Transverse colon (tissue), 4 donors: ENCODE data around the gene MBNL2. TPM values are rescaled to one million over a fixed set of nuclear protein-coding genes. Genes with fewer than 3 reads are reported as not detected.
A peak's percentile ranks its signal among the peaks of the same experiment; 100 is the strongest.

ENCODE experiments used
- DNase-seq: peaks from one replicate; pipeline ENCODE4 v3.0.0-alpha.2; 2019
- H3K27ac ChIP-seq, 4 donors: fragments of 200-600 bp; sonication (generic); 2 replicates each; pipeline ENCODE4 v1.5.1; 2016 to 2018; ENCODE audit warnings: inconsistent platforms in 4 of 4
- H3K27me3 ChIP-seq: fragments of 200-600 bp; sonication (generic); 2 replicates; pipeline ENCODE4 v1.5.1; 2017; ENCODE audit warnings: inconsistent platforms
- H3K36me3 ChIP-seq, 4 donors: fragments of 200-600 bp; sonication (generic); 2 replicates each; pipeline ENCODE4 v1.5.1; 2017 to 2019; ENCODE audit warnings: inconsistent platforms in 4 of 4
- H3K4me1 ChIP-seq, 4 donors: fragments of 200-600 bp; sonication (generic); 2 replicates each; pipeline ENCODE4 v1.5.1; 2017 to 2020; ENCODE audit warnings: inconsistent platforms in 4 of 4
- H3K4me3 ChIP-seq, 4 donors: fragments of 200-600 bp; sonication (generic); 1 replicate in 1 of 4; 2 replicates in 3 of 4; pipeline versions ENCODE4 v1.5.1 to v1.6.1; 2017 to 2019; ENCODE audit warnings: inconsistent platforms in 4 of 4
- H3K9me3 ChIP-seq, 2 donors: fragments of 200-600 bp; sonication (generic); 2 replicates each; pipeline ENCODE4 v1.5.1; 2017 to 2019; ENCODE audit warnings: inconsistent platforms in 2 of 2
- CTCF ChIP-seq, 5 experiments: fragments of 200-600 bp in 3 of 5; fragments of 450-650 bp in 2 of 5; sonication (generic) in 3 of 5; IDR thresholded peaks; 1 replicate in 2 of 5; 2 replicates in 3 of 5; pipeline ENCODE4 v1.5.1; 2016 to 2017; ENCODE audit warnings: antibody characterized with exemption in 5 of 5, inconsistent platforms in 3 of 5, mild to moderate bottlenecking in 2 of 5, moderate library complexity in 1 of 5
- EP300 ChIP-seq: sonication (generic); formaldehyde crosslinking; IDR thresholded peaks from one replicate; pipeline ENCODE4 v1.6.1; 2017; ENCODE audit warnings: antibody characterized with exemption, low read depth
- POLR2A ChIP-seq: fragments of 450-650 bp; IDR thresholded peaks from one replicate; pipeline ENCODE4 v1.6.1; 2016; ENCODE audit warnings: antibody characterized with exemption, mild to moderate bottlenecking, moderate library complexity
- POLR2AphosphoS5 ChIP-seq, 3 donors: sonication (generic); formaldehyde crosslinking; IDR thresholded peaks; one replicate each; pipeline ENCODE4 v1.6.1; 2016; ENCODE audit warnings: antibody characterized with exemption in 3 of 3
- WGBS, 2 donors: methylation state at CpG; one replicate each; pipeline ENCODE4 v1.1.5; 2018; ENCODE audit warnings: low coverage in 1 of 2; 5-methylcytosine and 5-hydroxymethylcytosine counted together
- in situ Hi-C, 4 donors: fragments of 200-750 bp; cut with MboI; loops; one replicate each; pipeline versions ENCODE4 v1.15.0 to v1.15.1; 2017; ENCODE audit warnings: low sequenced_read_pairs in 3 of 4, low pct_ligation_motif_present in 1 of 4, low pct_unique_long_range_greater_than_20kb in 1 of 4
- intact Hi-C: fragments of 100-400 bp; cut with DNase I; formaldehyde crosslinking; loops from one replicate; pipeline ENCODE4 v1.15.1; 2023; ENCODE audit warnings: low total_unique reads
- total RNA-seq, 4 donors: library from RNA; depleted of rRNA; stranded (reverse); fragments of >200 nt; gene quantifications; one replicate each; pipeline ENCODE4 v1.1.0, GENCODE V29; 2016

Gene MBNL2
- total RNA-seq, 4 donors from 2014 or later = 26.9 to 53.7 (median 46.1) TPM

GRCh38 chr13:97273341-97273831 lies 51.3 kb downstream of the MBNL2 start:
- no peaks in the 10 kb centered on the region for H3K9me3 ChIP-seq
- peaks cover 13 to 75% (median 31%) of the 10 kb centered on the region in 4 donors for H3K4me1 ChIP-seq
- H3K36me3 ChIP-seq = peaks cover 0 to 7% (median 0%) of the 10 kb centered on the region in 4 donors
- H3K27ac ChIP-seq = peak overlapping the region; percentile 68 to 79 (median 74)
- no peak for DNase-seq
- H3K4me3 ChIP-seq = no peak overlapping the region
- H3K27me3 ChIP-seq = no peaks in the 10 kb centered on the region
- intact Hi-C loops (no loop called here), in situ Hi-C loops (no loop called here)
- WGBS, 2 donors = 86 to 87% methylated on average over 1 to 5 of the region's 5 CpGs
- TF ChIP-seq CTCF (IDR thresholded peaks at IDR 0.05) = no peak
- no peak for TF ChIP-seq POLR2A
- TF ChIP-seq POLR2AphosphoS5 (IDR thresholded peaks at IDR 0.05) = no peak
- TF ChIP-seq EP300 = no peak

GRCh38 chr13:97274829-97275649 lies 52.9 kb downstream of the MBNL2 start:
- DNase-seq = no peak
- peak overlapping the region; percentile 68 to 79 (median 74) for H3K27ac ChIP-seq
- peaks cover 0 to 7% (median 0%) of the 10 kb centered on the region in 4 donors for H3K36me3 ChIP-seq
- intact Hi-C loops = no loop called here
- no peak overlapping the region for H3K4me3 ChIP-seq
- TF ChIP-seq POLR2AphosphoS5 (IDR thresholded peaks at IDR 0.05) (peak in 1 of 3 donors; percentile 27), CTCF (IDR thresholded peaks at IDR 0.05) (no peak)
- 34% methylated on average over 7 of the region's 7 CpGs for WGBS, 2 donors
- no peaks in the 10 kb centered on the region for H3K9me3 ChIP-seq
- H3K27me3 ChIP-seq = no peaks in the 10 kb centered on the region
- in situ Hi-C loops = no loop called here
- peaks cover 28 to 80% (median 43%) of the 10 kb centered on the region in 4 donors for H3K4me1 ChIP-seq

GRCh38 chr13:97275776-97276501 lies 53.8 kb downstream of the MBNL2 start:
- no peak overlapping the region for H3K4me3 ChIP-seq
- H3K4me1 ChIP-seq = peaks cover 31 to 89% (median 51%) of the 10 kb centered on the region in 4 donors
- no peaks in the 10 kb centered on the region for H3K27me3 ChIP-seq
- H3K36me3 ChIP-seq = peaks cover 0 to 7% (median 0%) of the 10 kb centered on the region in 4 donors
- DNase-seq = no peak
- WGBS, 2 donors = 73 to 77% methylated on average over 8 of the region's 8 CpGs
- TF ChIP-seq CTCF (IDR thresholded peaks at IDR 0.05) = no peak
- no peak for TF ChIP-seq EP300
- no peak for TF ChIP-seq POLR2AphosphoS5 (IDR thresholded peaks at IDR 0.05)
- TF ChIP-seq POLR2A = no peak
- intact Hi-C loops = no loop called here
- in situ Hi-C loops = no loop called here
- H3K27ac ChIP-seq = peak overlapping the region; percentile 68 to 79 (median 74)
- no peaks in the 10 kb centered on the region for H3K9me3 ChIP-seq

- H3K27me3 ChIP-seq = no peaks in the 10 kb centered on the region
- no peaks in the 10 kb centered on the region for H3K9me3 ChIP-seq
- WGBS, 2 donors = 80 to 88% methylated on average over 1 to 2 of the region's 2 CpGs
- no peak for DNase-seq
- H3K27ac ChIP-seq = peak overlapping the region; percentile 68 to 79 (median 74)
- H3K36me3 ChIP-seq = peaks cover 0 to 7% (median 0%) of the 10 kb centered on the region in 4 donors
- intact Hi-C loops = no loop called here
- in situ Hi-C loops = no loop called here
- peaks cover 31 to 92% (median 54%) of the 10 kb centered on the region in 4 donors for H3K4me1 ChIP-seq
- no peak overlapping the region for H3K4me3 ChIP-seq
- TF ChIP-seq POLR2A (no peak), EP300 (no peak), POLR2AphosphoS5 (IDR thresholded peaks at IDR 0.05) (no peak)
Measured at GRCh38 chr13:97276862-97277269, 54.7 kb downstream of the MBNL2 start.
